ENCODE results near the gene DNAJB6.

The DNAJB6 gene

DNA sequence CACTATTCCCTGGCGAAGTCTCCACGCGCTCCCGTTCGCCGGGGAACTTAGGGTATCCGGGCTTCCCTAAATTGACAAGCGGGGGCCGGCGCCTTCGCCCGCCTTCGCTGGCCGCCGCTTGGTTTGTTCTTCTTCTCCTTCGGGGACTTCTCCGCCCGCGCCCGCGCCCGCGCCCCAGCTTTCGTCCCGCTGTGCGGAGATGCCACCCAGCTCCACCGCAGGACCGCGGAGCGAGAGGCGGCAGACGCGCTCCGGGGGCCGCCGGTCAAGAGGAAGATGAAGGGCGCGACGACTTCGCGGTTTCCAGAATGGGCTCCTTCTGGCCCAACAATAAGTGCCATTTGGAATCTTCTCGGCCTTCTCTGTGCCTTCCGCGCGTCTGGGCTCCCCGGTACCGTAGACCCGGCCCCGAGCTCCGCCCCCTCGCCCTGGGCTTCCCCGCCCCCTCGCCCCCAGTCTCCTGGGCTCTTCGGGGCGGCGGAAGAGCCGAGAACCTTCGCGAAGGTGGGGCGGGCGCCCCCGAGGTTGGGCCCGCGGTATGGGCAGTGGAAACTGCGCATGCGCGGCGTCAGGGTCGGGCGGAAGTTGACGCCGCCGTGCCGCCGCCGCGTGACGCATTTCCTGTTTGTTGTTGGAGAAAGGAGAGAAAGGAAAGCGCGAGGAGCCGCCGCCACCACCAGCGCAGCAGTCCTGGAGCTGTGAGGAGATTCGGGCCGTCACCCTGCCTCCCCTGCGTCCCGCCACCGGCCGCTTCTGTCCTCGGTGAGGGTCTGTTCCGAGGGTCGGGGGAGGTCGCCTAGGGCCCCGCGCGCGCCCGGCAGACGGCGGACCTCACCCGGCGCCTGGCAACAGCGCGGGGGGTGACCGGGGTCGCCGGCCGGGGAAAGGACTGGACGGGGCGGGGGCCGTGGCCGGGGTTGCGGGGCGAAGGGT is at the start of gene DNAJB6:
Gene DNAJB6 (plus strand): TSS at position 622 of the 933 bp plus-strand sequence. CDS start 21,569 bp downstream, outside the sequence.
- peak; percentile 91 for DNase-seq (ENCODE audit: low read depth)

DNA sequence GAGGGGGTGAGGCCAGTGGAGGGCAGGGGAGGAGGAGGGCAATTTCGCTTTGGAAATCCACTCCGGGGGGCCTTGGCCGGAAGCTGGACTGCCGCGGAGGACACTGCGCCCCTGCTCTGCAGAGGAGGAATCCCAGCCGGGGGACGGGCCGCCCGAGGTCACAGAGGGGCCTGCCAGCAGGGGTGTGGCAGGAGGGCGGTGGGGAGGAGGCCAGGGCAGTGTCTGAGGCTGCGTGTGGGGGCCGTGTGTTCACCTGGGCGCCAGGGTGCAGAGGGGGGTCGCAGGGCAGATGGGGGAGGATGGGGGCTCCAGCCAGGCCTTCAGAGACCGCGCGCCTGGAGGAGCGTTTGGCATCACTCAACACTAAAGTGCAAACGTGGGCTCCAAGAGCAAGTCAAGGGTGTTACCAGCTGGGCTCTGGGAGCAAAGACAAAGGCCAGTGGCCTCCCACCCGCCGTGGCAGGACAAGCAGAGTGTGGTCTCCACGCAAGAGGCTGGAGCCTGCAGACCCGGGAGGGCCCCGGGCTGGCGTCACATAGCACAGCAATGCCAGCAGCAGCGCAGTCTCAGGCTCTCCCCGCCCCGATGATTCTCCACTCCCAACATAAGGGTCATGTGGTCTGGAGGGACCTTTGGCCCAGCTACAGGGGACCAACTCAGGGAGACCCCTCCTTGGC is 45.3 kb upstream of the DNAJB6 start:
- DNase-seq (ENCODE audit: low read depth) = no peak

DNA sequence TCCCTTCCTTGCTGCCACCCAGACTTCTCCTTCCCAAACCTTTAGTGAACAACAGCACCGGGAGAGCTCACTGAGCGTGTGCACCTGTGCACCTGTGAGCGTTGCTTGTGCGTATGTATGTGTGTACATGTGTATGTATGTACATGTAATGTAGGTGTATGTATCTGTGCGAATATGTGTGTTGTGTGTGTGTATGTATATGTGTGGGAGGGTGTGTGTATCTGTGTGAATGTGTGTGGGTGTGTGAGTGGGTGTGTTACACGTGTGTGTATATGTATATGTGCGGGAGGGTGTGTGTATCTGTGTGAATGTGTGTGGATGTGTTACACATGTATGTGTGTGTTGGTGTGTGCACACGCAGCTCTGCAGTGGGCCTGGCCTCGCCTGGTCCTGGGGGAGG is 44.5 kb upstream of the DNAJB6 start:
- DNase-seq (ENCODE audit: low read depth) = no peak

DNA sequence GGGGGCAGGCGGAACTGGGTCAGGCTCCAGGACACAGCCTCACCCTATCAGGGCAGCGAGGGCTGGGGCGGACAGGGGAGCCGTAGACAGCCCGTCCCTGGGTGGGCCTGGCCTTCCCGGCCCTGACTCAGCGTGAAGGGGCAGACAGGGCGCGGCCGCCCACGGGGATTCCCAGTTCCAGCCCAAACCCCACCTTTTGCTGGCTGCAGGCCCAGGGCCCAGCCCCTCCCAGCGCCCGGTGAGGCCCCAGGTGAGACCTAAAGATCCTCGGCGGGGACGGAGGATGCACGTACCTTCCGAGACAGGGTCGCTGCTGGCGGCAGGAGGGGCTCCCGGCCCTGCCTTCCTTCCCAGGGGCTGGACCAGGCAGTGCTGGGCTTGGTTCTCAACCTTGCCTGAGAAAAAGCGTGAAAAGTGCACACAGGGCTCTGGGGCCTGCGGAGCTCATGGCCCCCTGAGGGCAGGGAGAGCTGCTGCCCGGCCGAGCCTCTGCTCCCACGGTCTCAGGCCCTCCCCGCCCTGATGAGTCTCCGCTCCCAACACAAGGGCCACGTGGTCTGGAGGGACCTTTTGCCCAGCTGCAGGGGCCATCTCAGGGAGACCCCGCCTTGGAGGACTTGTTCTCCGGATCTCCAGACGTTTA is 43.9 kb upstream of the DNAJB6 start:
- no peak for DNase-seq (ENCODE audit: low read depth)

DNA sequence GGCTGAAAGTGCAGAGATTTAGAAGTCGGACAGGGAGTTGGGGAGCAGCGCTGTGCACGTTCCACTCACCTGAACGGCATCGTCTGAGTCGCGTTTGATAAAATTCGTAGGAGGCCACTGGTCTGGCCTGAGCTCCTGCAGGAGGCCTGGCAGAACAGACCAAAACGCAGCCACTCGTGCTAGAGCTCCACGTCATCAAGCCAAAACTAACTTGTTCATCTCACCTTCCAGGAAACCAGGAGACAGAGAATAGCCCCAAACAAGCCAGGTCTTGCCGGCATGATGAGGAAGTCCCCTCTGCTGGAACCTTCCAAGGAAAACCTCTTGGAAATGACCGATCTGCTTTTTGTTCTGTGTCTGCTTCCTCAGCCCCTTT is 43.4 kb upstream of the DNAJB6 start:
- DNase-seq (ENCODE audit: low read depth) = no peak

DNA sequence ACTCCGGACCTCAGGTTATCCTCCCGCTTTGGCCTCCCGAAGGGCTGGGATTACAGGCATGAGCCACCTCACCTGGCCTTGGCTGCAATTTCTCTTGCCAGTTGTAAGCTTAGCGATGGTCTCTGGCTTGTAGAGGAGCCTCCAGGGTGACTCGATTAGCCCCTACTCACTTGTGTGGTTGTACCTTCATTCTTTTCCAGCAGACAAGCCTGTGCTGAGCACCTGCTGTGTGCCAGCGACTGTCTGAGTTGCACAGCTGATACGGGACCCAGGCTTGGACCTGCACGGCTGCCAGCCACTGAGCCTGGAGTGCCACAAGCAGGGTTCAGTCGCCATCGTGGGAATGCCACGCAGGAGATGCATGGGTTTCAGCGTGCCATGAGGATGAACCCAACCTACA is 42.0 kb upstream of the DNAJB6 start:
- DNase-seq (ENCODE audit: low read depth) = no peak

DNA sequence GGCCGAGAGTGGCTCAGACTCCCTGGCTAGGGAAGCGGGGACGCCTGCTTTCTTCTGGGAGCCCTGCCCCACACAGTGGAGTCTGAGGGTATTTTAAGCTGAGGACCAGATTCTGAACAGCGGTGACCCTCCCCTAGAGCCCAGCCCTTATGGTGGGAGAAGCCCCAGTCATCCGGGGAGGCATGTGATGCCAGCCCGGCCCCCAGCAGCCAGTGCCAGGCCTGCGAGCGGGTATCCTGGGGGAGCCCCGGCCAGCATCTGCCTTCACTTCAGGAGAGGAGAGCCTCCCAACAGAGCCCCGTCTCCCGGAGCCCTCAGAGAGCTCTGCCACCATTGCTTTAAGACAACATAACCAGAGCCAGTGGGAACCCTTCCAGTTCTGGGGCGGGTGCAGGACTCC is 41.5 kb upstream of the DNAJB6 start:
- no peak for DNase-seq (ENCODE audit: low read depth)

DNA sequence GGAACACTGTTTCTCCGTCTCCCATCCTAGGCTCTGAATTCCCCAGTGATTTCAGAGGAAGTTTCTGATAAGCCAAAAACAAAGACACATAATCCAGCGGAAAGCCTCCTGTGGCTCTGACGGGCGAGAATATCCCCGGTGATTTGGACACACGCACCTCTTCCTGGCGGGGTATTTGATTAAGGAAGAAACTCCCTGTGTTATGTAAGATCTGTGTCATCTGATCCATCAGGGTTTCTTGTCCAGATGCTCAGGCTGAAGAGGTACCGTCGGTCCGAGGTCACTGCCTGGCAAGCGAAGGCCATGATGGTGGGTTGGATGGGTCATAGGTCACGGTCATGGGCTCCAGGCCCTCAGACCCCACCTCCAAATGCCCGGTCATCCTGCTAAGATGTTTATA is 39.6 kb upstream of the DNAJB6 start:
- DNase-seq (ENCODE audit: low read depth) = no peak

DNA sequence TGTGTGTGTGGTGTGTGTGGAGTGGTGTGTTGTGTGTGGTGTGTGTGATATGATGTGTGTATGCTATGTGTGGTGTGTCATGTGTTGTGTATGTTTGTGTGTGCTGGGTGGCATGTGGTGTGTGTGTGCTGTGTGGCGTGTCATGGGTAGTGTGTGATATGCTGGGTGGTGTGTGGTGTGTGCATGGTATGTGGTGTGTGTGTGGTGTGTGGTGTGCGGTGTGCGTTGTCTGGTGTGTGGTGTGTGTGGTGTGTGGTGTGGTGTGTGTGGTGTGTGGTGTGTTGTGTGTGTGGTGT is 37.5 kb upstream of the DNAJB6 start:
- no peak for DNase-seq (ENCODE audit: low read depth)

DNA sequence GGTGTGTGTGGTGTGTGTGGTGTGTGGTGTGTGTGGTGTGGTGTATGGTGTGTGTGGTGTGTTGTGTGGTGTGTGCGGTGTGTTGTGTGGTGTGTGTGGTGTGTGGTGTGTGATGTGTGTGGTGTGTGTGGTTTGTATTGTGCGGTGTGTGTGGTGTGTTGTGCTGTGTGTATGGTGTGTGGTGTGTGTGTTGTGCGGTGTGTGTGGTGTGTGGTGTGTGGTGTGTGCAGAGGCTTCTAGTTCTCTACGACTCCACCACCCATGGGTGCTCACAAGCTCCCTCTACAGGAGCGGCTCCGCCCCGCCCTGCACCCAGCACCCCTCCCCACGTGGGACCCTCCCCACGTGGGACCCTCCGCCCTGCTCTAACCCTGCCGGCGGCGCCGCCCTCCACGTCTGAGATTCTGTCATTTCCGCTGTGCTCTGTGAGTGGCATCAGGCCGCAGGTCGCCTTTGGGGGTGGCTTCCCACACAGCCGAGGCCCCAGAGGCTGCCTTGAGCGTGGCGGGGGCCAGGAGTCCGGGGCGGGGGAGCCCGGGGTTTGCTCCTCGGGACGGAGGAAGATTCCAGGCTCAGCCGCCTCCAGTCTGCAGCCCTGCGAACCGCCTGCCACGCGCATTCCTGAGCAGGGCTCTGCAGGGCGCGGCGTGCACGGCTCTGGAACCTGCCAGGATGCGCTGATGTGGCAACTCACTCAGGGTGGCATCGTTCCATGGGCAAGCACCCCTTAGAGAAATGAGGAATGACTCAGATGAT is 37.0 kb upstream of the DNAJB6 start:
- DNase-seq (ENCODE audit: low read depth) = peak; percentile 45

DNA sequence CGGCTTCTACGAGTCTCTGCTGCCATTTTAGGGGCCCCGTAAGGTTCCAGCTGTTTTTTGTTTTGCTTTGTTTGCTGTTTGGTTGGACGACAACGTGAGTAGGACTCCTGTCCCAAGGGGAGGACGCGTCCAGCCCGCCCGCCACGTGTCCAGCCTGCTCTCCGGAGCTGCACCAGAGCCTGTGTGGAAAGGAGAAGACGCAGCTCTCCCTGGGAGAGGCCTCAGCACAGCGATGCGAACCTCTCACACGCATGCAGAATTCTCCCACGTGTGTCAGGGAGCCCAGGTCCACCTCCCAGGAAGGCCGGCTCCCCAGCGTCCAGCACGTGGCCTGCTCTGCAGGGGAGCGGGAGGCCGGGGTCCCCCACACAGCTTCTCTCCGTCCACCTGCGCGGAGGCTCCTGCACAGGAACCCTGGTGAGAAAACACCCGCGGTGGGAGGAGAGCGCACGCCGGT is 36.4 kb upstream of the DNAJB6 start:
- no peak for DNase-seq (ENCODE audit: low read depth)

DNA sequence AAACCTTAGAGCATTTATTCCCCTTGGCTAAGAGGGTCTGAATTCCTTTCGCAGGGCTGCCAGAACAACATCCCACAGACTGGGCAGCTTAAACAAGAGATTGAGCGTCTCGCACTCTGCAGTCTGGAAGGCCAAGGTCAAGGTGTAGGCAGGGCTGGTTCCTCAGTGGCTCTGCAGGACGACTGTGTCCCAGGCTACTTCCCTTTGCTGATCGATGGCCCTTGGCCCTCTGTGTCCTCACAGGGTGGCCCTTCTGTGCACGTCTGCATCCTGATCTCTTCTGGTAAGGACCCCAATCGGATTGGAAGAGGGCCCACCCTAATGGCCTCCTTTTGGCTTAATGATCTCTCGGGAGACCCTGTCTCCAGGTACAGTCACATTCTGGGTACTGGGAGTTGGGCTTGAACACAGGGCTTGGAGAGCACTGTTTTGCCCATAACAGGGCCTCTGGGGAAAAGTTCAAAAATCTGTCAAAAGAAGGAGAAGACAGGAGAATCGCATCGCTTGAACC is 35.1 kb upstream of the DNAJB6 start:
- no peak for DNase-seq (ENCODE audit: low read depth)

DNA sequence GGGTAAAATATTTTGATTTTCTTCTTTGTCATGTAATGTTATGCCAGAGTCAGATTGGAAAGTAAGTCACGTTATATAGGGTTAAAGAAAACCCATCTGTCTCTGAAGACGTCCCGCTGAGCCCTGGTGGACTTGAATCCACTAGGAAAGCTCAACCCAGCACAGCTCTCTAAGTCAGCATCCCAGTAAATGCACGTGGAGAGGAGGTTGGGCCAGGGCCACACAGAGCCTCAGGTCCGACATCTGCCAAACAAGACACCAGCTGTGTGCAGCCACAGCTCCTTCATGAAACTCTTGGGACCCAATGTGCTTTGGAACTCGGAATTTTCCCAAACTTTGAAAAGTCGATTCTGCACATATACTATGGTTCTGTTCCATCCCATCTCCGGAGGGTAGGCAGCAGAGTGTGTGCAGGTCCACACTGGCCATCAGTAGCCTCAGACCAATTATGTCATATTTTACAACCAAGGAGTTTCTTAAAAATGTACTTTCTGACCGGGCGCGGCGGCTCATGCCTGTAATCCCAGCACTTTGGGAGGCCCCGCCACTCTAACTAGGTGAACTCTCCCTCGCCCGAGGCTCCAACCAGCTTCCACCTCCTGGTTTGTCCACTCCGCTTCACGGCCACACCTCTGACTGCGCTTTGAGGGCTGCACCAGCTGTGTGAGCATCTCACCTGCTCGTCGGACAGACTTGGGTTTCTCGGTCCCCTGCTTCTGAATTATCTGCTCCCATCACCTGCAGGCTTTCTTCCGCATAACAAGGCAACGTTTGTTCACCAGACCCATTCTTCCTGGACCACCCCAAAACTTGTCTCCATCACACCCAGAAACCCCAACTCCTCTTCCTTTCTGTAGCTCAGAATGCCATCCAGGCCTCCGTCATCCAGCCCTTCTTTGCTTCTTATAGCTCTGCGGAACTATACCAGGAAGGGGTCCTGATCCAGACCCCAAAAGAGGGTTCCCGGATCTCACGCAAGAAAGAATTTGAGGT is 29.7 kb upstream of the DNAJB6 start:
- no peak for DNase-seq (ENCODE audit: low read depth)

DNA sequence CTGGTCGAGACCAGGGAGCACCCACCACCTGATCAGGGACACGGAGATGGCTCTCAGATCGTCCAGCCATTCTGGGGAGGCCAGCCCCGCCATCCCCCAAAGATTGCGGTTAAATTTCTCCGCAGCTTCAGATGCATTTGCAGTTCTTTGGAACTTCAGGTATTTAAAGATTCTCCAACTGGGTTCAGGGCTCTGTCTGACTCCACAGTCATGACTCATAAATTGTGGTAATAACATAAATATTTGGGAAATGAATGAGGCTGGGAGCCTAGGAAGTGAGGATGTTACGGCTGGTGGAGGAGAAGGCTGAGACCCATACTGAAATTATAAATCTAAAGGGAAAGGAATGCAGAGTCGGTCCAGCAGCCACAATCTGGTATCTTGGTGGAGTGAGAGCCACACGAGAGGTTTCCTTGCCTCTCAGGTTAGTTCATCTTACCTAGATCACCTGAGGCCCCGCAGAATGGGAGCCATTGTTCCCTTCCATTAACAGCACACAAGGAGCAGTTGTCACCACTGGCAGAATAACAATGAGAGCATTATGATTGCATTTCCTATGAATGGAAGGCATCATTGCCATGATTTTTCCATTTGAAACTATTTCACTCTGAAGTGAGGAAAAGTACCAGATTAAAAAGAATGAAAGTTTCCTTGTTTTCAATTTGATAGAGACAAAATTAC is 26.7 kb upstream of the DNAJB6 start:
- no peak for DNase-seq (ENCODE audit: low read depth)

DNA sequence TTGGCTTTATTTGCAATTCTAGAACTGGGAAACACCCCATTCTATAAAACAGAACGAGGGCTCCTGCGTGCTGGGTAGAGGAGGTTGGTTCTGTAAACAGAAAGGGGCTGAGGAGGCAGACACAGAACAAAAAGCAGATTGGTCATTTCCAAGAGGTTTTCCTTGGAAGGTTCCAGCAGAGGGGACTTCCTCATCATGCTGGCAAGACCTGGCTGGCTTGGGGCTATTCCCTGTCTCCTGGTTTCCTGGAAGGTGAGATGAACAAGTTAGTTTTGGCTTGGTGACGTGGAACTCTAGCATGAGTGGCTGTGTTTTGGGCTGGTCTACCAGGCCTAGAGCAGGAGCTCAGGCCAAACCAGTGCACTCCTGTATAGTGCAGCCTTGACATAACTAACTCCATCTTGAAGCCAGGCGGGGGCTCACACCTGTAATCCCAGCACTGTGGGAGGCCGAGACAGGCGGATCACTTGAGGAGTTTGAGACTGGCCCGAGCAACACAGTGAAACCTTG is 26.1 kb upstream of the DNAJB6 start:
- no peak for DNase-seq (ENCODE audit: low read depth)

DNA sequence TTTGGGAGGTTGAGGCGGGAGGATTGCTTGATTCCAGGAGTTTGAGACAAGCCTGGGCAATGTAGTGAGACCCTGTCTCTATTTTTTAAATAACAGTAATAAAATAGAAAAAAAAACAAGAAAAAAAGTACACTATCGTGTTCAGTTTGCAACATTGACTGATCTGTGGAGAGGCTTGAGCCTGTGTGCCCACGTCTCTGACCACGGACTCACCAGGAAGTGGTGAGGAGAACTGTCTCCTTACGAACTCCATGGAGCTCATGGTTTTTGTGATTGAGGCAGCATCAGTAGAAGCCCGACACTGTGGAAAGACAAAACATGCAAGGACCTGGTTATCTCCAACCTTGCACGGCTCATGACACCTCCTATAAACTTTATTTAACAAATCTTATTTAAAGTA is 23.9 kb upstream of the DNAJB6 start:
- DNase-seq (ENCODE audit: low read depth) = no peak

DNA sequence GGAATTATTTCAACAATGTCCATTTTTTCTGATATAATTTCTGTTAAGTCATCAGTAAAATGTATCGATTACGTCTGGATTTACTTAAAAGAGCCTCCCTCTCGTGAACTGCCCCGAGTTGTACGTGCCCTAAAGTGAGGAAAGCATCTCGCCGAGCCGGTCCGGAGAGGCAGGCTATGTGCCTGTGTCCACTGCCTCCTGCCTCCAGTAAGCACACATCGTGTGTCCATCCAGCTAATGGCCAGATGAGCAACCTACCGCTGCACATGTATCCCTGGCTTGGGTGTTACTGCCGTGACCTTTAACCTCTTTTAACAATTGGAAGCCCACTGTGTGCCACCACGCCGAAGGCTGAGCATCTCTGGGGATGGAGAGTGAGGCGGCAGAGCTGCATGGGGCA is 23.2 kb upstream of the DNAJB6 start:
- no peak for DNase-seq (ENCODE audit: low read depth)

DNA sequence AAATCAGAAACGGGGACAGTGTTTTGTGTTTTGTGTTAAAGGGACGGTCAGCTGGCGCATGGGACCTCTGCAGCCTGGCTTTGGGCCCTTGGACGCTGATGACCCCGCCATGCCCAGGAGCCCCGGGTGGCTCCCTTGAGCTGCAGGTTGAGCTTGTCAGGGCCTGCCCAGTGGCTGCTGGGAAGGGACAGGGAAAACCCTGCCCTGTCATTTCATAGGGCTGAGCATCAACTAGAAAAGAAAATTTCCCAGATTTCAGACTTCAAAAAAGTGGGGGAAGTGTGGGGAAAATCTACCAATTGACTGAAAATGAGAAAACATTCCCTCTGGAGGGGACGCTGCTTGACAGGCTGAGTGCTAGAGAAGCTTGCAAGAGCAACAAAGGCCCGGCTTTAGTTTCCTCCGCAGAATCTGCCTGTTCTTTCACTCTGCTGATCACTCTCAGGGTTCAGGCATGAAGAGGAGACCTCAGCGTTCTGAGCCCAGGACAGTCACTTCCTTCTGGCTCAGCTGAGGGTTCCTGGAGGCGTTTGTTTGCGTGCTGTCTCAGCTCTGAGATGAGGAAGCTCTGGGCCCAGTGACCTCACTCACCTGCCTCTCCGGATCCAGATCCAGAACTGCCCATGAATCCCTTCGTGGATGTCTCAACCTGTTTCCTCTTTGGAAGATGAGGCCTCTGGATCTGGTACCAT is 18.6 kb upstream of the DNAJB6 start:
- no peak for DNase-seq (ENCODE audit: low read depth)

DNA sequence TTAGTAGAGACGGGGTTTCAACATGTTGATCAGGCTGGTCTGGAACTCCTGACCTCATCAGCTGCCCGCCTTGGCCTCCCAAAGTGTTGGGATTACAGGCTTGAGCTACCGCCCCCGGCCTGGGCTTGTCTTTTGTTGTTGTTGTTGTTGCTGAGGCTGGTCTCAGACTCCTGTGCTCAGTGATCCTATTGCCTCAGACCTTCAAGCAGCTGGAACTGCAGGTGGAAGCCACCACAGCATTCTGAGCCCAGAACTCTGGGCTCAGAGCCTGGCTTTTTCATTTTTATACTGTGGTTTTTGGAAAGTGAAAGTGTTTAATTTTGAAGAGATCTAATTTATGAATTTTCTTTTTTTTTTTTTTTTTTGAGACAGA is 16.2 kb upstream of the DNAJB6 start:
- DNase-seq (ENCODE audit: low read depth) = no peak

DNA sequence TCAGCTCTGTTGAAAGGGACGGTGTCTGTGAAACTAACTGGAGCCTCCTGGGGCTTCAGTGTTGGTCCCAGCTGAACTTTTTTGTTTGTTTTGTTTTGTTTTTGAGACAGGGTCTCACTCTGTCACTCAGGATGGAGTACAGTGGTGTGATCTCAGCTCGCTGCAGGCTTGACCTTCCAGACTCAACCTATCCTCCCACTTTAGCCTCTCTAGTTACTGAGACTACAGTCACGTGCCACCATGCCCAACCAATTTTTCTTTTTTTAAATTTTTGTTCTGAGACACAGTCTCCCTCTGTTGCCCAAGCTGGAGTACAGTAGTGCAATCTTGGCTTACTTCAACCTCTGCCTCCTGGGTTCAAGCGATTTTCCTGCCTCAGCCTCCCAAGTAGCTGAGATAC is 13.4 kb upstream of the DNAJB6 start:
- no peak for DNase-seq (ENCODE audit: low read depth)
